SU-DHL-6 (cell line): Measurements from ENCODE around the gene TPI1.
"Not testable (repeated sequence)": the region's sequence is repeated elsewhere in the genome, so short reads cannot be mapped to it uniquely, and the experiment has no call there.

Experiments used
- H2AFZ ChIP-seq: fragments of 200-600 bp; sonication (generic); 2 replicates; pipeline ENCODE4 v1.6.1; 2014; ENCODE audit warnings: low read depth, mild to moderate bottlenecking, moderate library complexity, mixed read lengths, antibody characterized with exemption, low read length; ENCODE audit not compliant: severe bottlenecking
- H3F3A ChIP-seq: fragments of 200-600 bp; shearing (Covaris generic); 2 replicates; pipeline ENCODE4 v1.6.0; 2016; ENCODE audit warnings: antibody characterized with exemption, mild to moderate bottlenecking; ENCODE audit not compliant: insufficient read depth
- H3K27ac ChIP-seq: fragments of 200-600 bp; sonication (generic); 2 replicates; pipeline ENCODE4 v1.5.1; 2016; ENCODE audit warnings: low read depth, mild to moderate bottlenecking, low read length, moderate library complexity, mixed read lengths
- H3K27me3 ChIP-seq: fragments of 200-600 bp; sonication (generic), shearing (Covaris generic); 2 replicates; pipeline ENCODE4 v1.6.0; 2014; ENCODE audit warnings: mild to moderate bottlenecking, low read length
- H3K36me3 ChIP-seq: fragments of 200-600 bp; sonication (generic); 2 replicates; pipeline ENCODE4 v1.6.1; 2014; ENCODE audit warnings: mild to moderate bottlenecking, low read length, mixed read lengths
- H3K4me2 ChIP-seq: fragments of 300-600, 200-600 bp; shearing (Covaris generic), sonication (generic); 2 replicates; pipeline ENCODE4 v1.6.0; 2014; ENCODE audit warnings: low read length, low read depth, mild to moderate bottlenecking; ENCODE audit not compliant: poor library complexity, severe bottlenecking
- H3K4me3 ChIP-seq: fragments of 200-600 bp; sonication (generic); 2 replicates; pipeline ENCODE4 v1.5.1; 2014; ENCODE audit warnings: antibody characterized with exemption, low read length, mild to moderate bottlenecking, mixed read lengths; ENCODE audit not compliant: insufficient read depth, poor library complexity, severe bottlenecking
- H3K79me2 ChIP-seq: fragments of 200-600 bp; sonication (generic); 2 replicates; pipeline ENCODE4 v1.6.1; 2014; ENCODE audit warnings: mild to moderate bottlenecking, low read length, moderate library complexity; ENCODE audit not compliant: insufficient read depth
- H3K9ac ChIP-seq: fragments of 200-600 bp; sonication (generic); 2 replicates; pipeline ENCODE4 v1.7.0; 2014; ENCODE audit warnings: mild to moderate bottlenecking, low read length
- H3K9me2 ChIP-seq: fragments of 200-600 bp; sonication (generic); replicated peaks from 2 replicates; pipeline ENCODE4 v1.6.1; 2014; ENCODE audit warnings: low read length; ENCODE audit not compliant: insufficient read depth
- H3K9me3 ChIP-seq: fragments of 200-600 bp; sonication (generic); 2 replicates; pipeline ENCODE4 v1.6.1; 2014; ENCODE audit warnings: low read length, mixed read lengths; ENCODE audit not compliant: insufficient read depth
- H4K20me1 ChIP-seq: fragments of 200-600 bp; sonication (generic); 2 replicates; pipeline ENCODE4 v1.6.1; 2014; ENCODE audit warnings: low read depth, mild to moderate bottlenecking, antibody characterized with exemption, low read length, moderate library complexity, mixed read lengths
- CTCF ChIP-seq: fragments of 200-600 bp; sonication (generic); IDR thresholded peaks from one replicate; pipeline ENCODE4 v1.5.1; 2017; ENCODE audit warnings: antibody characterized with exemption, mild to moderate bottlenecking, low read length, moderate library complexity; ENCODE audit not compliant: insufficient read depth, poor library complexity, severe bottlenecking
- EZH2phosphoT487 ChIP-seq: fragments of 200-600 bp; sonication (generic), shearing (Covaris generic); conservative IDR thresholded peaks from 2 replicates; pipeline ENCODE4 v1.6.1; 2018; ENCODE audit warnings: mild to moderate bottlenecking, antibody characterized with exemption, low read length, moderate library complexity, mixed read lengths

TPI1 gene

GRCh38 chr12:6905414-6906040 lies 38.2 kb downstream of the TPI1 start:
- no peaks in the 10 kb centered on the region for H3K36me3 ChIP-seq
- peak overlapping the region; percentile 83 for H3K9ac ChIP-seq
- H3K79me2 ChIP-seq, result no peaks in the 10 kb centered on the region
- H3K9me3 ChIP-seq, result no peaks in the 10 kb centered on the region
- H3K4me3 ChIP-seq, result peak overlapping the region; percentile 95
- no peaks in the 10 kb centered on the region for H3K9me2 ChIP-seq
- no peaks in the 10 kb centered on the region for H4K20me1 ChIP-seq
- no peaks in the 10 kb centered on the region for H3K27me3 ChIP-seq
- H3K27ac ChIP-seq, result no peak overlapping the region
- TF ChIP-seq CTCF (no peak), EZH2phosphoT487 (no peak)
- H3K4me2 ChIP-seq, result peak overlapping the region; percentile 99
- no peak overlapping the region for H2AFZ ChIP-seq
- H3F3A ChIP-seq, result no peaks in the 10 kb centered on the region

- not testable (repeated sequence) for H3K79me2 ChIP-seq, H3K9me3 ChIP-seq, H3K9ac ChIP-seq, H3K4me3 ChIP-seq, H3K4me2 ChIP-seq, H3K27me3 ChIP-seq, H3K36me3 ChIP-seq, H2AFZ ChIP-seq, H3K27ac ChIP-seq, H4K20me1 ChIP-seq, H3F3A ChIP-seq, H3K9me2 ChIP-seq
Observed at GRCh38 chr12:6908141-6908540, 40.8 kb downstream of the TPI1 start.

- Histone ChIP-seq H3K4me2 (no peak overlapping the region), H4K20me1 (no peaks in the 10 kb centered on the region), H3K27ac (no peak overlapping the region), H3K9me2 (no peaks in the 10 kb centered on the region), H3F3A (no peaks in the 10 kb centered on the region), H3K4me3 (no peak overlapping the region), H3K9ac (no peak overlapping the region), H2AFZ (no peak overlapping the region), H3K36me3 (no peaks in the 10 kb centered on the region), H3K9me3 (no peaks in the 10 kb centered on the region), H3K27me3 (no peaks in the 10 kb centered on the region), H3K79me2 (no peaks in the 10 kb centered on the region)
- TF ChIP-seq CTCF (no peak), EZH2phosphoT487 (no peak)
Observed at GRCh38 chr12:6909421-6910145, 42.3 kb downstream of the TPI1 start.
